ENCODE measurements around the gene PXN.

PXN gene

DNA sequence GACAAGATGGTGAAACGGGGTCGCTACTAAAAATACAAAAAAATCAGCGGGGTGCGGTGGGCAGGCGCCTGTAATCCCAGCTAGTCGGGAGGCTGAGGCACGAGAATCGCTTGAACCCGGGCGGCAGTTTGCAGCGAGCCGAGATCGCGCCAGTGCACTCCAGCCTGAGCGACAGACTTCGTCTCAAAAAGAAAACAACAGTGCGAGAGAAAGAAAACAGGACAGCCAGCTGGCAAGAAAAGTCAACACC, 26.8 kb upstream of the PXN start:
- TF ChIP-seq GABPA (IDR thresholded peaks at IDR 0.05; ENCODE audit: low read depth) (no peak), CTCF (IDR thresholded peaks at IDR 0.05; ENCODE audit: insufficient read depth, low read length) (no peak)
- DNase-seq (ENCODE audit: low read depth in 1 of 2, low spot score in 1 of 2): no peak

GRCh38 chr12:120290609-120291305, 25.2 kb upstream of the PXN start:
- no peak overlapping the region for H3K27ac ChIP-seq (replicated peaks)
- TF ChIP-seq GABPA (IDR thresholded peaks at IDR 0.05; ENCODE audit: low read depth): no peak
- TF ChIP-seq POLR2AphosphoS5 (IDR thresholded peaks at IDR 0.05; ENCODE audit: low read depth): no peak
- TF ChIP-seq SPI1 (IDR thresholded peaks at IDR 0.05; ENCODE audit: borderline replicate concordance, low read depth): no peak
- TF ChIP-seq CTCF (IDR thresholded peaks at IDR 0.05; ENCODE audit: insufficient read depth, low read length): no peak
- TF ChIP-seq, protein P1, sequence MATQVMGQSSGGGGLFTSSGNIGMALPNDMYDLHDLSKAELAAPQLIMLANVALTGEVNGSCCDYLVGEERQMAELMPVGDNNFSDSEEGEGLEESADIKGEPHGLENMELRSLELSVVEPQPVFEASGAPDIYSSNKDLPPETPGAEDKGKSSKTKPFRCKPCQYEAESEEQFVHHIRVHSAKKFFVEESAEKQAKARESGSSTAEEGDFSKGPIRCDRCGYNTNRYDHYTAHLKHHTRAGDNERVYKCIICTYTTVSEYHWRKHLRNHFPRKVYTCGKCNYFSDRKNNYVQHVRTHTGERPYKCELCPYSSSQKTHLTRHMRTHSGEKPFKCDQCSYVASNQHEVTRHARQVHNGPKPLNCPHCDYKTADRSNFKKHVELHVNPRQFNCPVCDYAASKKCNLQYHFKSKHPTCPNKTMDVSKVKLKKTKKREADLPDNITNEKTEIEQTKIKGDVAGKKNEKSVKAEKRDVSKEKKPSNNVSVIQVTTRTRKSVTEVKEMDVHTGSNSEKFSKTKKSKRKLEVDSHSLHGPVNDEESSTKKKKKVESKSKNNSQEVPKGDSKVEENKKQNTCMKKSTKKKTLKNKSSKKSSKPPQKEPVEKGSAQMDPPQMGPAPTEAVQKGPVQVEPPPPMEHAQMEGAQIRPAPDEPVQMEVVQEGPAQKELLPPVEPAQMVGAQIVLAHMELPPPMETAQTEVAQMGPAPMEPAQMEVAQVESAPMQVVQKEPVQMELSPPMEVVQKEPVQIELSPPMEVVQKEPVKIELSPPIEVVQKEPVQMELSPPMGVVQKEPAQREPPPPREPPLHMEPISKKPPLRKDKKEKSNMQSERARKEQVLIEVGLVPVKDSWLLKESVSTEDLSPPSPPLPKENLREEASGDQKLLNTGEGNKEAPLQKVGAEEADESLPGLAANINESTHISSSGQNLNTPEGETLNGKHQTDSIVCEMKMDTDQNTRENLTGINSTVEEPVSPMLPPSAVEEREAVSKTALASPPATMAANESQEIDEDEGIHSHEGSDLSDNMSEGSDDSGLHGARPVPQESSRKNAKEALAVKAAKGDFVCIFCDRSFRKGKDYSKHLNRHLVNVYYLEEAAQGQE (IDR thresholded peaks at IDR 0.05; ENCODE audit: insufficient replicate concordance, low read depth): no peak
- no peak overlapping the region for H3K4me3 ChIP-seq (replicated peaks; ENCODE audit: insufficient read depth, low read length)
- no peaks in the 10 kb centered on the region for H3K27me3 ChIP-seq (ENCODE audit: insufficient read depth, poor library complexity, severe bottlenecking)
- peak; percentile 14 to 54 for DNase-seq (ENCODE audit: low read depth in 1 of 2, low spot score in 1 of 2)

More for the DNA sequence above, 26.8 kb upstream of the PXN start:
- Histone ChIP-seq H3K27ac (replicated peaks) (peak overlapping the region; percentile 100), H3K27me3 (ENCODE audit: insufficient read depth, poor library complexity, severe bottlenecking) (no peaks in the 10 kb centered on the region), H3K4me3 (replicated peaks; ENCODE audit: insufficient read depth, low read length) (peak overlapping the region; percentile 40)

GRCh38 chr12:120287491-120287890, 22.0 kb upstream of the PXN start:
- DNase-seq (ENCODE audit: low read depth in 1 of 2, low spot score in 1 of 2): no peak
- no peaks in the 10 kb centered on the region for H3K27me3 ChIP-seq (ENCODE audit: insufficient read depth, poor library complexity, severe bottlenecking)
- TF ChIP-seq, protein P1 (IDR thresholded peaks at IDR 0.05; ENCODE audit: insufficient replicate concordance, low read depth): no peak
- TF ChIP-seq CTCF (IDR thresholded peaks at IDR 0.05; ENCODE audit: insufficient read depth, low read length) (no peak), SPI1 (IDR thresholded peaks at IDR 0.05; ENCODE audit: borderline replicate concordance, low read depth) (no peak), GABPA (IDR thresholded peaks at IDR 0.05; ENCODE audit: low read depth) (no peak), POLR2AphosphoS5 (IDR thresholded peaks at IDR 0.05; ENCODE audit: low read depth) (no peak)
- H3K27ac ChIP-seq (replicated peaks): no peak overlapping the region
- H3K4me3 ChIP-seq (replicated peaks; ENCODE audit: insufficient read depth, low read length): no peak overlapping the region
